Hepatocyte (in vitro differentiated cells): Measurements from ENCODE around the gene RRM1.

Source experiments
- CTCF ChIP-seq: fragments of 200-600 bp; sonication (generic); IDR thresholded peaks from 2 replicates; pipeline ENCODE4 v1.5.1; 2016; ENCODE audit warnings: antibody characterized with exemption, mild to moderate bottlenecking; ENCODE audit not compliant: poor library complexity
- EZH2 ChIP-seq: fragments of 200-600 bp; sonication (generic); IDR thresholded peaks from 2 replicates; pipeline ENCODE4 v1.6.1; 2016; ENCODE audit warnings: antibody characterized with exemption, mild to moderate bottlenecking, borderline replicate concordance
- EZH2phosphoT487 ChIP-seq: fragments of 200-600 bp; sonication (generic); IDR thresholded peaks from one replicate; pipeline ENCODE4 v1.6.1; 2018; ENCODE audit warnings: antibody characterized with exemption, mild to moderate bottlenecking, low read depth, moderate library complexity; ENCODE audit not compliant: unreplicated experiment, severe bottlenecking

GRCh38 chr11:4076774-4077173, 17.8 kb upstream of the RRM1 start:
- TF ChIP-seq EZH2 = no peak
- no peak for TF ChIP-seq CTCF
- no peak for TF ChIP-seq EZH2phosphoT487
